Measurements from ENCODE around the gene FAR2.

FAR2 gene

GRCh38 chr12:29191267-29191850 lies 42.3 kb downstream of the FAR2 start:
- peak; percentile 9 to 39 for DNase-seq
- Histone ChIP-seq H3K23ac (ENCODE audit: low read length) (no peak overlapping the region), H3K18ac (ENCODE audit: low read length) (no peak overlapping the region), H4K8ac (ENCODE audit: low read depth, low read length) (no peak overlapping the region), H3K36me3 (ENCODE audit: control insufficient read depth in 1 of 2, insufficient read depth in 2 of 2, low read length in 2 of 2) (no peaks in the 10 kb centered on the region), H3K4ac (ENCODE audit: low read depth, low read length) (no peak overlapping the region), H2AK5ac (ENCODE audit: low read length) (no peak overlapping the region), H4K12ac (ENCODE audit: low read depth, low read length) (no peak overlapping the region), H3K27me3 (ENCODE audit: insufficient read depth, low read length) (no peaks in the 10 kb centered on the region), H3K4me3 (ENCODE audit: low read depth, low read length) (no peak overlapping the region), H3K9me3 (ENCODE audit: insufficient read depth, low read depth, low read length) (no peaks in the 10 kb centered on the region), H2BK5ac (ENCODE audit: low read depth, low read length, poor library complexity) (no peak overlapping the region), H2AFZ (ENCODE audit: insufficient read depth, low read length, poor library complexity) (no peak overlapping the region), H4K91ac (ENCODE audit: low read depth, low read length) (no peak overlapping the region), H2BK12ac (ENCODE audit: low read length) (no peak overlapping the region), H3K27ac (ENCODE audit: low read depth, low read length) (no peak overlapping the region), H3K14ac (ENCODE audit: low read length) (no peak overlapping the region), H2BK120ac (ENCODE audit: insufficient read depth, low read length, poor library complexity) (no peak overlapping the region), H3K79me2 (ENCODE audit: control insufficient read depth, insufficient read depth, low read length, poor library complexity) (no peaks in the 10 kb centered on the region), H3K79me1 (ENCODE audit: low read length) (no peaks in the 10 kb centered on the region), H3K4me1 (ENCODE audit: control insufficient read depth in 1 of 2, insufficient read depth in 2 of 2, low read length in 2 of 2) (peaks cover 0 to 3% of the 10 kb centered on the region in 2 experiments), H3K4me2 (ENCODE audit: low read length) (no peak overlapping the region), H3K9ac (ENCODE audit: low read length) (no peak overlapping the region)
- no CpG with 5 or more reads among the region's 6 CpGs for WGBS (ENCODE audit: extremely low coverage, insufficient coverage, insufficient read length)

- no peak overlapping the region for H3K9ac ChIP-seq (ENCODE audit: low read length)
- no peak overlapping the region for H4K12ac ChIP-seq (ENCODE audit: low read depth, low read length)
- H2BK5ac ChIP-seq (ENCODE audit: low read depth, low read length, poor library complexity), result no peak overlapping the region
- H3K4ac ChIP-seq (ENCODE audit: low read depth, low read length), result no peak overlapping the region
- no peak overlapping the region for H3K14ac ChIP-seq (ENCODE audit: low read length)
- DNase-seq, result no peak
- H3K23ac ChIP-seq (ENCODE audit: low read length), result no peak overlapping the region
- no peak overlapping the region for H3K4me3 ChIP-seq (ENCODE audit: low read depth, low read length)
- no peak overlapping the region for H2BK12ac ChIP-seq (ENCODE audit: low read length)
- no peak overlapping the region for H3K27ac ChIP-seq (ENCODE audit: low read depth, low read length)
- no peaks in the 10 kb centered on the region for H3K79me2 ChIP-seq (ENCODE audit: control insufficient read depth, insufficient read depth, low read length, poor library complexity)
- no peak overlapping the region for H2AFZ ChIP-seq (ENCODE audit: insufficient read depth, low read length, poor library complexity)
- no peak overlapping the region for H3K4me2 ChIP-seq (ENCODE audit: low read length)
- no peak overlapping the region for H3K18ac ChIP-seq (ENCODE audit: low read length)
- H2AK5ac ChIP-seq (ENCODE audit: low read length), result no peak overlapping the region
- H3K9me3 ChIP-seq (ENCODE audit: insufficient read depth, low read depth, low read length), result no peaks in the 10 kb centered on the region
- H3K36me3 ChIP-seq (ENCODE audit: control insufficient read depth in 1 of 2, insufficient read depth in 2 of 2, low read length in 2 of 2), result no peaks in the 10 kb centered on the region
- H4K8ac ChIP-seq (ENCODE audit: low read depth, low read length), result no peak overlapping the region
- no peak overlapping the region for H2BK120ac ChIP-seq (ENCODE audit: insufficient read depth, low read length, poor library complexity)
- WGBS (ENCODE audit: extremely low coverage, insufficient coverage, insufficient read length), result no CpG with 5 or more reads among the region's 1 CpG
- no peaks in the 10 kb centered on the region for H3K79me1 ChIP-seq (ENCODE audit: low read length)
- no peaks in the 10 kb centered on the region for H3K4me1 ChIP-seq (ENCODE audit: control insufficient read depth in 1 of 2, insufficient read depth in 2 of 2, low read length in 2 of 2)
- H4K91ac ChIP-seq (ENCODE audit: low read depth, low read length), result no peak overlapping the region
- no peaks in the 10 kb centered on the region for H3K27me3 ChIP-seq (ENCODE audit: insufficient read depth, low read length)
Observed at GRCh38 chr12:29198901-29199300, 49.8 kb downstream of the FAR2 start.

- H3K79me1 ChIP-seq (ENCODE audit: low read length), result no peaks in the 10 kb centered on the region
- H3K79me2 ChIP-seq (ENCODE audit: control insufficient read depth, insufficient read depth, low read length, poor library complexity), result no peaks in the 10 kb centered on the region
- H2AK5ac ChIP-seq (ENCODE audit: low read length), result no peak overlapping the region
- H3K14ac ChIP-seq (ENCODE audit: low read length), result no peak overlapping the region
- no peak overlapping the region for H3K27ac ChIP-seq (ENCODE audit: low read depth, low read length)
- H2BK12ac ChIP-seq (ENCODE audit: low read length), result no peak overlapping the region
- H3K4ac ChIP-seq (ENCODE audit: low read depth, low read length), result no peak overlapping the region
- WGBS (ENCODE audit: extremely low coverage, insufficient coverage, insufficient read length), result no CpG with 5 or more reads among the region's 5 CpGs
- no peak overlapping the region for H3K18ac ChIP-seq (ENCODE audit: low read length)
- H3K27me3 ChIP-seq (ENCODE audit: insufficient read depth, low read length), result no peaks in the 10 kb centered on the region
- no peak overlapping the region for H3K23ac ChIP-seq (ENCODE audit: low read length)
- H2BK5ac ChIP-seq (ENCODE audit: low read depth, low read length, poor library complexity), result no peak overlapping the region
- no peak overlapping the region for H4K12ac ChIP-seq (ENCODE audit: low read depth, low read length)
- H3K9me3 ChIP-seq (ENCODE audit: insufficient read depth, low read depth, low read length), result no peaks in the 10 kb centered on the region
- no peaks in the 10 kb centered on the region for H3K36me3 ChIP-seq (ENCODE audit: control insufficient read depth in 1 of 2, insufficient read depth in 2 of 2, low read length in 2 of 2)
- no peak overlapping the region for H3K4me2 ChIP-seq (ENCODE audit: low read length)
- no peaks in the 10 kb centered on the region for H3K4me1 ChIP-seq (ENCODE audit: control insufficient read depth in 1 of 2, insufficient read depth in 2 of 2, low read length in 2 of 2)
- H2BK120ac ChIP-seq (ENCODE audit: insufficient read depth, low read length, poor library complexity), result no peak overlapping the region
- no peak overlapping the region for H2AFZ ChIP-seq (ENCODE audit: insufficient read depth, low read length, poor library complexity)
- H3K4me3 ChIP-seq (ENCODE audit: low read depth, low read length), result no peak overlapping the region
- H4K8ac ChIP-seq (ENCODE audit: low read depth, low read length), result no peak overlapping the region
- H3K9ac ChIP-seq (ENCODE audit: low read length), result no peak overlapping the region
- no peak overlapping the region for H4K91ac ChIP-seq (ENCODE audit: low read depth, low read length)
- DNase-seq, result no peak
Observed at GRCh38 chr12:29200586-29200985, 51.5 kb downstream of the FAR2 start.

GRCh38 chr12:29201296-29201695 lies 52.2 kb downstream of the FAR2 start:
- no peak overlapping the region for H2BK12ac ChIP-seq (ENCODE audit: low read length)
- no peaks in the 10 kb centered on the region for H3K36me3 ChIP-seq (ENCODE audit: control insufficient read depth in 1 of 2, insufficient read depth in 2 of 2, low read length in 2 of 2)
- H2AFZ ChIP-seq (ENCODE audit: insufficient read depth, low read length, poor library complexity), result no peak overlapping the region
- no peak for DNase-seq
- H3K4me1 ChIP-seq (ENCODE audit: control insufficient read depth in 1 of 2, insufficient read depth in 2 of 2, low read length in 2 of 2), result no peaks in the 10 kb centered on the region
- no peak overlapping the region for H3K23ac ChIP-seq (ENCODE audit: low read length)
- no peak overlapping the region for H3K4me2 ChIP-seq (ENCODE audit: low read length)
- no peak overlapping the region for H3K4ac ChIP-seq (ENCODE audit: low read depth, low read length)
- H3K18ac ChIP-seq (ENCODE audit: low read length), result no peak overlapping the region
- no peaks in the 10 kb centered on the region for H3K9me3 ChIP-seq (ENCODE audit: insufficient read depth, low read depth, low read length)
- no peak overlapping the region for H2AK5ac ChIP-seq (ENCODE audit: low read length)
- H2BK120ac ChIP-seq (ENCODE audit: insufficient read depth, low read length, poor library complexity), result no peak overlapping the region
- H3K27ac ChIP-seq (ENCODE audit: low read depth, low read length), result no peak overlapping the region
- no peak overlapping the region for H3K9ac ChIP-seq (ENCODE audit: low read length)
- H3K79me2 ChIP-seq (ENCODE audit: control insufficient read depth, insufficient read depth, low read length, poor library complexity), result no peaks in the 10 kb centered on the region
- no peak overlapping the region for H4K91ac ChIP-seq (ENCODE audit: low read depth, low read length)
- no CpG with 5 or more reads among the region's 3 CpGs for WGBS (ENCODE audit: extremely low coverage, insufficient coverage, insufficient read length)
- no peaks in the 10 kb centered on the region for H3K27me3 ChIP-seq (ENCODE audit: insufficient read depth, low read length)
- no peak overlapping the region for H3K4me3 ChIP-seq (ENCODE audit: low read depth, low read length)
- no peak overlapping the region for H3K14ac ChIP-seq (ENCODE audit: low read length)
- no peak overlapping the region for H4K12ac ChIP-seq (ENCODE audit: low read depth, low read length)
- H4K8ac ChIP-seq (ENCODE audit: low read depth, low read length), result no peak overlapping the region
- no peaks in the 10 kb centered on the region for H3K79me1 ChIP-seq (ENCODE audit: low read length)
- H2BK5ac ChIP-seq (ENCODE audit: low read depth, low read length, poor library complexity), result no peak overlapping the region
